SK-N-SH (cell line): ENCODE data around the gene SFMBT2.

Source experiments
- EP300 ChIP-seq, 2 experiments: IDR thresholded peaks; 2 replicates each; pipeline versions ENCODE4 v1.4.0 to v1.6.1; 2012; ENCODE audit warnings: borderline replicate concordance in 1 of 2, low read depth in 1 of 2, low read length in 1 of 2
- EZH2phosphoT487 ChIP-seq: fragments of 200-600 bp; sonication (generic); IDR thresholded peaks from 2 replicates; pipeline ENCODE4 v1.6.1; 2017; ENCODE audit warnings: low read depth, mixed run types, mild to moderate bottlenecking, antibody characterized with exemption, moderate library complexity, borderline replicate concordance
- GABPA ChIP-seq: IDR thresholded peaks from 2 replicates; pipeline ENCODE4 v1.4.0; 2012; ENCODE audit warnings: low read depth, mild to moderate bottlenecking
- JUND ChIP-seq: IDR thresholded peaks from 2 replicates; pipeline ENCODE4 v1.4.0; 2012
- POLR2AphosphoS5 ChIP-seq: IDR thresholded peaks from 2 replicates; pipeline ENCODE4 v1.6.1; 2012; ENCODE audit warnings: low read depth, low read length
- TF ChIP-seq, protein P1 (sequence below): fragments of 200-600 bp; sonication (generic); IDR thresholded peaks from 2 replicates; pipeline ENCODE4 v1.6.1; 2017; ENCODE audit warnings: antibody characterized with exemption, mild to moderate bottlenecking, moderate library complexity

DNA sequence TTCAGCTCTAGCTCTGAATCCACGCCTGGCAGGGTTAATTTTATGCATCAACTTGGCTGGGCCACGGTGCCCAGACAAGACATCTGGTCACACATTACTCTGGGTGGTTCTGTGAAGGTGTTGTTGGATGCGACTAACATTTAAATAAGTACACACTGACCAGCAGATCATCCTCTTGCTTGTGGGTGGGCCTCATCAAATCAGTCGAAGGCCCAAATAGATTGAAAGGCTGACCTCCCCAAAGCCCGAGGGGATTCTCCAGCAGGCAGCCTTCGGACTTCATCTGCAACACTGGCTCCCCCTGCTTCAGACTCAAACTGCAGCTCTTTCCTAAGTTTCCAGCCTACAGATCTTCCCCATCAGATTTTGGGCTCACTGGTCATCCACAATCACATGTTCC is 53.6 kb downstream of the SFMBT2 start:
- TF ChIP-seq POLR2AphosphoS5 (no peak), EZH2phosphoT487 (no peak), JUND (no peak), EP300 (IDR thresholded peaks at IDR 0.05; ENCODE audit: borderline replicate concordance in 1 of 2, low read depth in 1 of 2, low read length in 1 of 2) (no peak), GABPA (no peak)
- TF ChIP-seq, protein P1, sequence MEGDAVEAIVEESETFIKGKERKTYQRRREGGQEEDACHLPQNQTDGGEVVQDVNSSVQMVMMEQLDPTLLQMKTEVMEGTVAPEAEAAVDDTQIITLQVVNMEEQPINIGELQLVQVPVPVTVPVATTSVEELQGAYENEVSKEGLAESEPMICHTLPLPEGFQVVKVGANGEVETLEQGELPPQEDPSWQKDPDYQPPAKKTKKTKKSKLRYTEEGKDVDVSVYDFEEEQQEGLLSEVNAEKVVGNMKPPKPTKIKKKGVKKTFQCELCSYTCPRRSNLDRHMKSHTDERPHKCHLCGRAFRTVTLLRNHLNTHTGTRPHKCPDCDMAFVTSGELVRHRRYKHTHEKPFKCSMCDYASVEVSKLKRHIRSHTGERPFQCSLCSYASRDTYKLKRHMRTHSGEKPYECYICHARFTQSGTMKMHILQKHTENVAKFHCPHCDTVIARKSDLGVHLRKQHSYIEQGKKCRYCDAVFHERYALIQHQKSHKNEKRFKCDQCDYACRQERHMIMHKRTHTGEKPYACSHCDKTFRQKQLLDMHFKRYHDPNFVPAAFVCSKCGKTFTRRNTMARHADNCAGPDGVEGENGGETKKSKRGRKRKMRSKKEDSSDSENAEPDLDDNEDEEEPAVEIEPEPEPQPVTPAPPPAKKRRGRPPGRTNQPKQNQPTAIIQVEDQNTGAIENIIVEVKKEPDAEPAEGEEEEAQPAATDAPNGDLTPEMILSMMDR = no peak
